ENCODE measurements around the gene PACS1. TPM values are rescaled to one million over a fixed set of nuclear protein-coding genes. Genes with fewer than 3 reads are reported as not detected.
A peak's percentile ranks its signal among the peaks of the same experiment; 100 is the strongest.

The PACS1 gene
- polyA plus RNA-seq, 3 donors, result 8.1 to 36.8 (median 12.4) TPM

- H3K27ac Mint-ChIP-seq, result peak overlapping the region in 1 of 7 donors; percentile 20
- Histone ChIP-seq H3K36me3 (replicated peaks in 1 of 2; ENCODE audit: control insufficient read depth in 1 of 2, insufficient read depth in 2 of 2, low read length in 2 of 2) (no peaks in the 10 kb centered on the region), H3K4me3 (replicated peaks in 1 of 3; ENCODE audit: low read depth in 2 of 3, low read length in 3 of 3) (peak overlapping the region in 2 of 3 experiments; percentile 71 to 91), H4K20me1 (ENCODE audit: insufficient read depth, low read length) (no peaks in the 10 kb centered on the region), H3K9me3 (replicated peaks in 1 of 2; ENCODE audit: control insufficient read depth in 1 of 2, insufficient read depth in 1 of 2, low read length in 2 of 2) (peaks cover 0 to 8% of the 10 kb centered on the region in 2 donors), H3K9ac (ENCODE audit: insufficient read depth, low read length, poor library complexity, severe bottlenecking) (peak overlapping the region; percentile 69), H2AFZ (ENCODE audit: insufficient read depth, low read depth, low read length, poor library complexity, severe bottlenecking) (peak overlapping the region; percentile 99), H3K27ac (ENCODE audit: low read depth in 1 of 2, low read length in 2 of 2) (no peak overlapping the region), H3K4me2 (replicated peaks; ENCODE audit: extremely low read depth, low read length, poor library complexity, severe bottlenecking) (peak overlapping the region; percentile 100), H3K27me3 (ENCODE audit: control insufficient read depth in 2 of 2, insufficient read depth in 2 of 2, low read length in 2 of 2) (peaks cover 20 to 41% of the 10 kb centered on the region in 2 donors), H3K79me2 (ENCODE audit: insufficient read depth, low read length) (no peaks in the 10 kb centered on the region), H3K4me1 (ENCODE audit: control insufficient read depth in 1 of 2, insufficient read depth in 2 of 2, low read length in 2 of 2) (peaks cover 16 to 21% of the 10 kb centered on the region in 2 donors)
- intact Hi-C loops (cut with micrococcal nuclease), result no loop called here
- peaks cover 39 to 58% (median 48%) of the 10 kb centered on the region in 3 donors for H3K27me3 Mint-ChIP-seq (ENCODE audit: low read depth in 3 of 3)
- TF ChIP-seq CTCF (IDR thresholded peaks at IDR 0.05), result peak; percentile 58
- DNase-seq, result no peak
- H3K9me3 Mint-ChIP-seq, result peaks cover 0 to 19% (median 3%) of the 10 kb centered on the region in 7 donors
- WGBS (ENCODE audit: insufficient coverage), result 6% methylated on average over 28 of the region's 28 CpGs
- H3K4me3 Mint-ChIP-seq, result peak overlapping the region; percentile 76 to 85
- H3K36me3 Mint-ChIP-seq, result peaks cover 7 to 12% of the 10 kb centered on the region in 2 donors
- peaks cover 11% of the 10 kb centered on the region for H3K4me1 Mint-ChIP-seq
These were observed 188.4 kb downstream of the PACS1 start for GRCh38 chr11:66258473-66258893.

GRCh38 chr11:66259225-66259624 is 189.2 kb downstream of the PACS1 start:
- no peaks in the 10 kb centered on the region for H3K36me3 ChIP-seq (replicated peaks in 1 of 2; ENCODE audit: control insufficient read depth in 1 of 2, insufficient read depth in 2 of 2, low read length in 2 of 2)
- peak overlapping the region in 1 of 7 donors; percentile 48 for H3K27ac Mint-ChIP-seq

More at GRCh38 chr11:66259225-66259624, 189.2 kb downstream of the PACS1 start:
- H3K27me3 ChIP-seq (ENCODE audit: control insufficient read depth in 2 of 2, insufficient read depth in 2 of 2, low read length in 2 of 2), result peaks cover 20 to 40% of the 10 kb centered on the region in 2 donors
- TF ChIP-seq CTCF (IDR thresholded peaks at IDR 0.05), result no peak
- peaks cover 0 to 8% of the 10 kb centered on the region in 2 donors for H3K9me3 ChIP-seq (replicated peaks in 1 of 2; ENCODE audit: control insufficient read depth in 1 of 2, insufficient read depth in 1 of 2, low read length in 2 of 2)
- no peak overlapping the region for H2AFZ ChIP-seq (ENCODE audit: insufficient read depth, low read depth, low read length, poor library complexity, severe bottlenecking)
- no peak overlapping the region for H3K4me2 ChIP-seq (replicated peaks; ENCODE audit: extremely low read depth, low read length, poor library complexity, severe bottlenecking)
- H3K4me3 ChIP-seq (replicated peaks in 1 of 3; ENCODE audit: low read depth in 2 of 3, low read length in 3 of 3), result no peak overlapping the region
- H3K79me2 ChIP-seq (ENCODE audit: insufficient read depth, low read length), result no peaks in the 10 kb centered on the region
- Mint-ChIP-seq H3K9me3 (peaks cover 0 to 19% (median 3%) of the 10 kb centered on the region in 7 donors), H3K36me3 (peaks cover 7 to 12% of the 10 kb centered on the region in 2 donors), H3K27me3 (ENCODE audit: low read depth in 3 of 3) (peaks cover 39 to 56% (median 48%) of the 10 kb centered on the region in 3 donors), H3K4me3 (no peak overlapping the region), H3K4me1 (peaks cover 11% of the 10 kb centered on the region)
- intact Hi-C loops (cut with micrococcal nuclease), result no loop called here
- H3K9ac ChIP-seq (ENCODE audit: insufficient read depth, low read length, poor library complexity, severe bottlenecking), result no peak overlapping the region
- H4K20me1 ChIP-seq (ENCODE audit: insufficient read depth, low read length), result no peaks in the 10 kb centered on the region
- 100% methylated on average over 2 of the region's 2 CpGs for WGBS (ENCODE audit: insufficient coverage)
- no peak for DNase-seq
- H3K27ac ChIP-seq (ENCODE audit: low read depth in 1 of 2, low read length in 2 of 2), result no peak overlapping the region
- peaks cover 16 to 21% of the 10 kb centered on the region in 2 donors for H3K4me1 ChIP-seq (ENCODE audit: control insufficient read depth in 1 of 2, insufficient read depth in 2 of 2, low read length in 2 of 2)
